ENCODE measurements around the gene ZFP3. TPM values are rescaled to one million over a fixed set of nuclear protein-coding genes. Genes with fewer than 3 reads are reported as not detected.

ZFP3 gene
- total RNA-seq, 2 experiments from 2014 or later, result 0.62 to 0.83 TPM

GRCh38 chr17:5080591-5080990 is 2.3 kb downstream of the ZFP3 start:
- intact Hi-C loops (cut with micrococcal nuclease), result no loop called here
- no peak for DNase-seq
- H3K4me1 Mint-ChIP-seq (ENCODE audit: low read depth), result peaks cover 22% of the 10 kb centered on the region
- no peak overlapping the region for H3K4me3 Mint-ChIP-seq
- CTCF ChIA-PET, result interaction anchor here (1.0 kb wide), 1 partner anchor 19 kb away, joined by 5 read pairs; no protein-coding TSS in a partner anchor
- H3K27ac Mint-ChIP-seq, result no peak overlapping the region
- H3K27me3 Mint-ChIP-seq (ENCODE audit: low read depth), result no peaks in the 10 kb centered on the region
- H3K36me3 Mint-ChIP-seq (ENCODE audit: low read depth), result peaks cover 28% of the 10 kb centered on the region
- H3K9me3 Mint-ChIP-seq, result peaks cover 15% of the 10 kb centered on the region

DNA sequence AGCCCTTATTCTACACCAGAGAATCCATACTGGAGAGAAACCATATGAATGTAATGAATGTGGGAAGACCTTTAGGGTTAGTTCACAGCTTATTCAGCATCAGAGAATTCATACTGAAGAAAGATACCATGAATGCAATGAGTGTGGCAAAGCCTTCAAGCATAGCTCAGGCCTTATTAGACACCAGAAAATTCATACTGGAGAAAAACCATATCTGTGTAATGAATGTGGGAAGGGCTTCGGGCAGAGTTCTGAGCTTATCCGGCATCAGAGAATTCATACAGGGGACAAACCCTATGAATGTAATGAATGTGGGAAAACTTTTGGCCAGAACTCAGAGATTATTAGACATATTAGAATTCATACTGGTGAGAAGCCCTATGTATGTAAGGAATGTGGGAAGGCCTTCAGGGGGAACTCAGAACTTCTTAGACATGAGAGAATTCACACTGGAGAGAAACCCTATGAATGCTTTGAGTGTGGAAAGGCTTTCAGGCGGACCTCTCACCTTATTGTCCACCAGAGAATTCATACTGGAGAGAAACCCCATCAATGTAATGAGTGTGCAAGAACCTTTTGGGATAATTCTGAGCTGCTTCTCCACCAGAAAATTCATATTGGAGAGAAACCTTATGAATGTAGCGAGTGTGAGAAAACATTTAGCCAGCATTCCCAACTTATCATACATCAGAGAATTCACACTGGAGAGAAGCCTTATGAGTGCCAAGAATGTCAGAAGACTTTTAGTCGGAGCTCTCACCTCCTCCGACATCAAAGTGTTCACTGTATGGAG is 14.1 kb downstream of the ZFP3 start:
- Mint-ChIP-seq H3K36me3 (ENCODE audit: low read depth) (peaks cover 80% of the 10 kb centered on the region), H3K4me3 (no peak overlapping the region), H3K27me3 (ENCODE audit: low read depth) (peaks cover 11% of the 10 kb centered on the region), H3K4me1 (ENCODE audit: low read depth) (peaks cover 8% of the 10 kb centered on the region), H3K27ac (no peak overlapping the region), H3K9me3 (peaks cover 80% of the 10 kb centered on the region)
- CTCF ChIA-PET, result interaction anchor here (0.9 to 1.4 kb wide), 3 partner anchors 13 to 16 kb away, joined by 3 read pairs; no protein-coding TSS in a partner anchor
- intact Hi-C loops (cut with micrococcal nuclease), result no loop called here
- no peak for DNase-seq

GRCh38 chr17:5096731-5097100 is 18.4 kb downstream of the ZFP3 start:
- peaks cover 11% of the 10 kb centered on the region for H3K27me3 Mint-ChIP-seq (ENCODE audit: low read depth)
- H3K36me3 Mint-ChIP-seq (ENCODE audit: low read depth), result peaks cover 40% of the 10 kb centered on the region
- H3K9me3 Mint-ChIP-seq, result peaks cover 43% of the 10 kb centered on the region
- H3K4me3 Mint-ChIP-seq, result peak overlapping the region; percentile 72
- peaks cover 9% of the 10 kb centered on the region for H3K4me1 Mint-ChIP-seq (ENCODE audit: low read depth)
- H3K27ac Mint-ChIP-seq, result no peak overlapping the region
- intact Hi-C loops (cut with micrococcal nuclease), result no loop called here
- CTCF ChIA-PET, result interaction anchor here (0.7 kb wide), 1 partner anchor 56 kb away, joined by 3 read pairs; no protein-coding TSS in a partner anchor
- no peak for DNase-seq

- intact Hi-C loops (cut with micrococcal nuclease), result no loop called here
- H3K27me3 Mint-ChIP-seq (ENCODE audit: low read depth), result peaks cover 11% of the 10 kb centered on the region
- peaks cover 38% of the 10 kb centered on the region for H3K9me3 Mint-ChIP-seq
- peaks cover 9% of the 10 kb centered on the region for H3K4me1 Mint-ChIP-seq (ENCODE audit: low read depth)
- H3K4me3 Mint-ChIP-seq, result peak overlapping the region; percentile 72
- CTCF ChIA-PET, result no interaction called here
- H3K36me3 Mint-ChIP-seq (ENCODE audit: low read depth), result peaks cover 35% of the 10 kb centered on the region
- no peak overlapping the region for H3K27ac Mint-ChIP-seq
- DNase-seq, result peak; percentile 38
These were observed 19.0 kb downstream of the ZFP3 start for GRCh38 chr17:5097101-5097834.

- CTCF ChIA-PET, result no interaction called here
- H3K27me3 Mint-ChIP-seq (ENCODE audit: low read depth), result peaks cover 11% of the 10 kb centered on the region
- H3K4me1 Mint-ChIP-seq (ENCODE audit: low read depth), result peaks cover 9% of the 10 kb centered on the region
- no peak overlapping the region for H3K27ac Mint-ChIP-seq
- intact Hi-C loops (cut with micrococcal nuclease), result no loop called here
- peaks cover 24% of the 10 kb centered on the region for H3K9me3 Mint-ChIP-seq
- H3K4me3 Mint-ChIP-seq, result no peak overlapping the region
- peaks cover 23% of the 10 kb centered on the region for H3K36me3 Mint-ChIP-seq (ENCODE audit: low read depth)
- no peak for DNase-seq
These were observed 21.0 kb downstream of the ZFP3 start for GRCh38 chr17:5099271-5099670.

GRCh38 chr17:5100832-5101231 is 22.6 kb downstream of the ZFP3 start:
- Mint-ChIP-seq H3K4me1 (ENCODE audit: low read depth) (peaks cover 9% of the 10 kb centered on the region), H3K4me3 (no peak overlapping the region), H3K9me3 (peaks cover 19% of the 10 kb centered on the region), H3K36me3 (ENCODE audit: low read depth) (peaks cover 25% of the 10 kb centered on the region), H3K27me3 (ENCODE audit: low read depth) (peaks cover 11% of the 10 kb centered on the region), H3K27ac (no peak overlapping the region)
- DNase-seq, result no peak
- CTCF ChIA-PET, result no interaction called here
- intact Hi-C loops (cut with micrococcal nuclease), result no loop called here

DNA sequence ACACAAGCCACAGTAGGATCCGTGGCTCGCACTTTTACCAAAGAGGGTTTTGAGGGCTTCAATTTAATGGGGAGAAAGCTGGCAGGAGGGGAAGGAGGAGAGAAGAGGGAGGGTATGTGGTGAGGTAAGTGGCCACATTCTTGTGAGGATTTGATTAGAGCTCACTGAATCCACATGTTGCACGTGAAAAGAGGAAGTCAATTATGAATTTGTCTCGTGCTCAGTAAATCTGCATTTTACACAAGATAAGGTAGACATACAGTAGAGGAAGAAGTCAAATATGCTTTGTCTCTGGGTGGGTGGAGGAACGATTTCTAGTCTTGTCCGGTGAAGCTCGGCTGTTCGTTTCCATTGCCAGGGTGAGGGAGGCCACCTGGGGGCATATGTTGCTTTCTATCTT is 32.5 kb downstream of the ZFP3 start:
- intact Hi-C loops (cut with micrococcal nuclease), result loop anchor here (1.0 to 5.0 kb wide), 4 partner anchors 32 to 171 kb away; partner anchors contain the start of genes INCA1, KIF1C, RABEP1 and ZFP3
- CTCF ChIA-PET, result interaction anchor here (0.6 to 1.3 kb wide), 3 partner anchors 32 to 796 kb away, joined by 3 to 8 read pairs (median 3); partner anchors contain the start of gene ZFP3
- Mint-ChIP-seq H3K4me3 (peak overlapping the region; percentile 89), H3K27me3 (ENCODE audit: low read depth) (peaks cover 10% of the 10 kb centered on the region), H3K36me3 (ENCODE audit: low read depth) (peaks cover 65% of the 10 kb centered on the region), H3K9me3 (peaks cover 9% of the 10 kb centered on the region), H3K4me1 (ENCODE audit: low read depth) (peaks cover 27% of the 10 kb centered on the region), H3K27ac (peak overlapping the region; percentile 81)
- DNase-seq, result peak; percentile 36

DNA sequence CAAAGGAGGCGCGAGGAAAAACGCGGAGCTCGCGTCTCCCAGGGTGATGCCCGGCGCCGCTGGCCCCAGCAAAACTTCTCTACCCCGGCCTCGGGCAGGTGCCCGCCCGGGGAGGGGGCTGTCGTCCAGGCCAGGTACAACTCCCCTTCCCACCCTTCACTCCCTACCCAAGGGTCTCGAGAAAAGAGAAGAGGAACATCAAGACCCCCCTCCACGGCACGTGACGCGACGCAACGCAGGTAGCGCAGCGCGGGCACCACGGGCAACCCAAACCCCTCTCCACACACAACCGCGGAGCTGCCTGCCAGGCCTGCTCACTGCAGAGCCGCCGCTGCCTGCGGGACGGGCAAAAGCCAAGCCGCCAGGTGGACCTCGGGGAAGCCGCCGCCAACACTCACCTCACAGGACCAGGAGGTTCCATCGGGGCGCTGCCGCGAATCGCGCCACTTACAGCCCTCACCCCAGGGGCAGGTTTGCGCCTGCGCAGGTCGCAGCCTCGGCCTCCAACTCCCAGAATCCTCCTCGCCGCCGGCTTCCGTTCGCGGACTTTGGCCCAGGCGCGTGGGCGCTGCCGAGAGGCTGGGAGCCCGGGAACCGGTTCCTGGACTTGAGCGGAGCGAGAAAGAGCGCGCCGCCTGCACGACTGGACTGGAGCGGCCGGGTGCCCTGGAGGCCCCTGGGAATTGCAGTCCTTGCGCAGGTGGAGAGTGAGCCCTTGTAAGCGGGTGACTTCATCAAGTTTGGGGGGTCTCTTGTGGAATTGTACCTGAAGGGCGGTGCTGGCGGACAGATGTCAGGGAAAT is 33.3 kb downstream of the ZFP3 start, which contains the start of gene ZNF232:
ZNF232 (minus strand) TSS at position 477 of the 803 bp plus-strand sequence; CDS start at position 421, 56 bp downstream.
- H3K4me3 Mint-ChIP-seq, result peak within 1 kb of the TSS; percentile 89

DNA sequence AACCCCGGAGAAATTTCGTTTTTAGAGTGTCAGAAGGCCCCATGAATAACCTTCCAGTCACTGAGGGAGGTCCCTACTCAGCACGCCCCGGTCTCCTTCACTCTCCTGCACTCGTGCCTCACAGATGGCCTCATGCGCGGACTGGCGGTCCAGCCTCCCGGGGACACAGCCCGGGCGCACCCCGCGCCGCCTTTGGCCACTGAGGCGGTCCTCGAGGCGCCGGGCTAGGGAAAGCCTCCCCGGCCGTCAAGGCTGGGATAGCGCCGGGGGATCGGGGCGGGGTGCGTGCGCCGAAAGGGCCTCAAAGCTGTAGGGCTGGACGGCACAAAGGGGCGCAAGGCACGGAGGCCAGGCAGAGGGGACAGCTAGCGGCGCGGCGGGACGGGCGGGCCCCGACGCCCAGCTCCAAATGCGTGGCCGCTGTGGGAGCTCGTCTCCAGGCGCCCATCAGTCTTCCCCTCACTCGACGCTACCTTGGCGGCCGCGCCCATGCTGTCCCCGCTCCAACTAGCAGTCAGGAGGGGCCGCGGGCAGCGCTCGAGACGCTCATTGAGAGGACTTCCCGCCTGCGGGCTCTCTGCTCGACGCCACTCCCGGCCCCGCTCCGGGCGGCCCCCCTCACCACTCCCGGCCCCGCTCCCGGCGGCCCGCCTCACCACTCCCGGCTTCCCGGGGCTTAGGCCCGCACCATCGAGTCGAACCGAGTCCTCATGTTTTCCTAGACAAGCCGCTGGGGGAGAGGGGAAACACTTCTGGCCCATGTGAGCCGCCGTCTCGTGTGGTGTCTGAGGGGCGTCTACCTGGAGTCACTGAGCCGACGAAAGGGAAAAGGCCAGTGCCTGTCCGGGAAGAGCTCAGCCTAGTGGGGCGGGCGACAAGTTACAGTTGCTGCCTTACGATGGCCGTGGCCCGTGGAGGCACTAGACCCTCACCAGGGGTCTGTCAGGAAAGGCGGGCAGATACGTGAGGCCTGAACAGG is 37.7 kb downstream of the ZFP3 start, which contains the start of gene USP6:
USP6 (plus strand) TSS at position 360 of the 979 bp plus-strand sequence. CDS start 14,336 bp downstream, outside the sequence.
- Mint-ChIP-seq H3K4me1 (ENCODE audit: low read depth) (peaks cover 6% of the 10 kb centered on the region), H3K27me3 (ENCODE audit: low read depth) (peaks cover 29% of the 10 kb centered on the region), H3K27ac (no peak within 1 kb of the TSS), H3K9me3 (no peaks in the 10 kb centered on the region), H3K4me3 (no peak within 1 kb of the TSS), H3K36me3 (ENCODE audit: low read depth) (peaks cover 18% of the 10 kb centered on the region)
- CTCF ChIA-PET, result no interaction called here
- intact Hi-C loops (cut with micrococcal nuclease), result no loop called here
- no peak for DNase-seq

More for the DNA sequence above, 33.3 kb downstream of the ZFP3 start, which contains the start of gene ZNF232:
- Mint-ChIP-seq H3K9me3 (peaks cover 3% of the 10 kb centered on the region), H3K27me3 (ENCODE audit: low read depth) (peaks cover 16% of the 10 kb centered on the region), H3K36me3 (ENCODE audit: low read depth) (peaks cover 57% of the 10 kb centered on the region), H3K27ac (peak within 1 kb of the TSS; percentile 81), H3K4me1 (ENCODE audit: low read depth) (peaks cover 27% of the 10 kb centered on the region)
- intact Hi-C loops (cut with micrococcal nuclease), result loop anchor here (1.0 to 5.0 kb wide), 4 partner anchors 33 to 171 kb away; partner anchors contain the start of genes INCA1, KIF1C, RABEP1 and ZFP3
- peak; percentile 95 for DNase-seq
- CTCF ChIA-PET, result interaction anchor here (1.3 kb wide), 1 partner anchor 33 kb away, joined by 3 read pairs; the partner anchor contains the start of gene ZFP3

DNA sequence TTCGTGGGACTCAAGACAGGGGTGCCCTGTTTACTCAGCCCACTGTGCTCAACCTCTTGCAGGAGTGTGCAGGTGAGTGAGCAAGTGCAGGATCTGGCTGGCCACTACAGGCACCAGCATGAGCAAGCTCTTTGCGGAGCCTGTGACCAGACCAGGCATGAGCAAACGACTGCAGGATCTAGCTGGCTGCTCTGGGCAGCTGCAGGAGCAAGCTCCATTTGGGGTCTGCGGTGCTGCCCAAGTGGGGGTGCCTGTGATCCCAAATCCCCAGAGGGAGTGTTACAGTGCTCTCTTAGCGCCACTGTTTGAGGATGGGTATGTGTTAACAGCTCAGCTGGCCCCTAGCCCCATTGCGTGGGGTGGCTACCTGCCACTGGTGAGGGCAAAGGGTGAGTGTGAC is 40.0 kb downstream of the ZFP3 start:
- H3K27me3 Mint-ChIP-seq (ENCODE audit: low read depth), result peaks cover 40% of the 10 kb centered on the region
- no peak overlapping the region for H3K27ac Mint-ChIP-seq

DNA sequence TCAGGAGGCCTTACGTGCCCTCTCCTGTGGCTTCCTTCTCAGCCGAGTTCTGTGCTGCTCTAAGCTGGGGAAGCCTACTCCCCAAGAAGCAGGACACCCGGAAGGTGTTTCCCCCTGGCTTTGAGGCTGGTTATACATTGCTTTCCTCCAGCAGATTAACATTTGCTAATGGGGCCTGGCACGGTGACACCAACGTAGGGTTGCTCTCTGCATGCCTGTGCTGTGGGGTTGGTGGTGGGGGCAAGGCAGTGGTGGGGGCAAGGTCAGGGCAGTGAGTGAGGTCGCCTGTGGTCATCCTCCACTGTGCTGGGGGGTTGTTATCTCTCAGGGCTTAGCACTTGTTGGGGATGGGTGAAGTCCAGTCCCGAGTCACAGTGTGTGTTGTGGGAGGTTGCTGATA is 41.8 kb downstream of the ZFP3 start:
- H3K27ac Mint-ChIP-seq, result no peak overlapping the region
- H3K4me3 Mint-ChIP-seq, result no peak overlapping the region
- H3K27me3 Mint-ChIP-seq (ENCODE audit: low read depth), result peaks cover 47% of the 10 kb centered on the region
- intact Hi-C loops (cut with micrococcal nuclease), result no loop called here
- H3K9me3 Mint-ChIP-seq, result no peaks in the 10 kb centered on the region
- H3K4me1 Mint-ChIP-seq (ENCODE audit: low read depth), result peaks cover 4% of the 10 kb centered on the region
- no peaks in the 10 kb centered on the region for H3K36me3 Mint-ChIP-seq (ENCODE audit: low read depth)
- DNase-seq, result no peak
- CTCF ChIA-PET, result no interaction called here

More for the DNA sequence above, 40.0 kb downstream of the ZFP3 start:
- Mint-ChIP-seq H3K36me3 (ENCODE audit: low read depth) (peaks cover 13% of the 10 kb centered on the region), H3K4me3 (no peak overlapping the region), H3K9me3 (no peaks in the 10 kb centered on the region), H3K4me1 (ENCODE audit: low read depth) (peaks cover 2% of the 10 kb centered on the region)
- CTCF ChIA-PET, result interaction anchor here (1.2 kb wide), 1 partner anchor 138 kb away, joined by 3 read pairs; no protein-coding TSS in a partner anchor
- intact Hi-C loops (cut with micrococcal nuclease), result no loop called here
- DNase-seq, result no peak
